ENCODE data around the gene MARCHF6. TPM values are rescaled to one million over a fixed set of nuclear protein-coding genes. Genes with fewer than 3 reads are reported as not detected.

Gene MARCHF6
- total RNA-seq, 4 donors from 2014 or later = 105 to 296 (median 213) TPM

DNA sequence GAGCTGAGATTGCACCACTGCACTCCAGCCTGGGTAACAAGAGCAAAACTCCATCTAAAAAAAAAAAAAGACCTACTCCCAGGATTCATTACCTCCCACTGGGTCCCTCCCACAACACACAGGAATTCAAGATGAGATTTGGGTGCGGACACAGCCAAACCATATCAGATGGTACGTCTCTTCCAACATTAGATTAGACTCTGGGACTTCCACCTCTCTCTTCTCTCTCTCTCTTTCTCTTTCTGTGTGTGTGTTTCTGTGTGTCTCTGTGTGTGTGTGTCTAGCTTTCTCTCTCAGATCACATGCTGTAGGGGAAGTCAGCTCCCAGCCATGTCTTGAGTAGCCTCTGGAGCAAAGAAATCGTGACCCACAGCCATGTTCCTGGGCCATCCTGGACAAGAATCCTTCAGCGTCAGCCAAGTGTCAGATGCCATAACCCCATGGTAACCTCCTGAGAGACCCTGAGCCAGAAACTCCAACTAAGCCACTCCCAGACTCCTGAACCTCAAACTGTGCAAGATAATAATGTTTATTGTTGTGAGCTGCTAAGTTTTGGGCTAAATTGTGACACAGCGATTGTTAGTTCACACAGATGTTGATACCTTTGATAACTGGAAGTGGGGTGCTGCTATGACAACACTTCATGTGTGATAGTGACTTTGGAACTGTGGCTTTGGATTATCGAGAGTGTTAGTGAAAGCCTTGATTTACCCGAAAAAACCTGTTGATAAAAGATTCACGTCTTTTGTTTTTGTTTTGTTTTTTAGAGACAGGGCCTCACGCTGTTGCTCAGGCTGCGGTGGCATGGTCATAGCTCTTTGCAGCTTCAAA is 41.7 kb upstream of the MARCHF6 start:
- Histone ChIP-seq H3K27me3 (no peaks in the 10 kb centered on the region), H3K27ac (no peak overlapping the region), H3K4me3 (replicated peaks in 1 of 3) (no peak overlapping the region), H3K36me3 (no peaks in the 10 kb centered on the region), H3K4me1 (peaks cover 4 to 8% of the 10 kb centered on the region in 2 donors), H3K9me3 (no peaks in the 10 kb centered on the region)
- WGBS, 2 donors = 85 to 86% methylated on average over 10 of the region's 10 CpGs
- DNase-seq = no peak
- intact Hi-C loops (cut with DNase I) = no loop called here
- TF ChIP-seq, protein P1, sequence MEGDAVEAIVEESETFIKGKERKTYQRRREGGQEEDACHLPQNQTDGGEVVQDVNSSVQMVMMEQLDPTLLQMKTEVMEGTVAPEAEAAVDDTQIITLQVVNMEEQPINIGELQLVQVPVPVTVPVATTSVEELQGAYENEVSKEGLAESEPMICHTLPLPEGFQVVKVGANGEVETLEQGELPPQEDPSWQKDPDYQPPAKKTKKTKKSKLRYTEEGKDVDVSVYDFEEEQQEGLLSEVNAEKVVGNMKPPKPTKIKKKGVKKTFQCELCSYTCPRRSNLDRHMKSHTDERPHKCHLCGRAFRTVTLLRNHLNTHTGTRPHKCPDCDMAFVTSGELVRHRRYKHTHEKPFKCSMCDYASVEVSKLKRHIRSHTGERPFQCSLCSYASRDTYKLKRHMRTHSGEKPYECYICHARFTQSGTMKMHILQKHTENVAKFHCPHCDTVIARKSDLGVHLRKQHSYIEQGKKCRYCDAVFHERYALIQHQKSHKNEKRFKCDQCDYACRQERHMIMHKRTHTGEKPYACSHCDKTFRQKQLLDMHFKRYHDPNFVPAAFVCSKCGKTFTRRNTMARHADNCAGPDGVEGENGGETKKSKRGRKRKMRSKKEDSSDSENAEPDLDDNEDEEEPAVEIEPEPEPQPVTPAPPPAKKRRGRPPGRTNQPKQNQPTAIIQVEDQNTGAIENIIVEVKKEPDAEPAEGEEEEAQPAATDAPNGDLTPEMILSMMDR (IDR thresholded peaks at IDR 0.05) = no peak
- TF ChIP-seq POLR2A (IDR thresholded peaks at IDR 0.05) = no peak

DNA sequence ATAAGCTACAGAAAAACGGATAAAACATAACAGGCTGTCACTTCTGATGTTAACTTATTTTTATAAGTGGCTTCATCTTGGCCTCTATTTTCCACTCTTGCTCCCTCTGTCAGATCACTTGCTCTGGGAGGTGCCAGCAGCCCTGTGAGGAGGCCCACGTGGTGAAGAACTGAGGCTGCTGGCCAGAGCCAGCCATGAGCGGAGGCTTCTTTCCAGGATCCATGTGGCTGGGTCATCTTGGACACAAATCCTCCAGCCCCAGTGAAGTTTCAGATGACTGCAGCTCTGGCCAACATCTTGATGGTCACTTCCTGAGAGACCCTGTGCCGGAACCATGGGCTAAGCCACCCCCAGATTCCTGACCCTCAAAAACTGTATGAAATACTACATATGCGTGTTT is 38.3 kb upstream of the MARCHF6 start:
- intact Hi-C loops (cut with DNase I) = no loop called here
- no peaks in the 10 kb centered on the region for H3K9me3 ChIP-seq
- H3K27me3 ChIP-seq = no peaks in the 10 kb centered on the region
- H3K27ac ChIP-seq = no peak overlapping the region
- WGBS, 2 donors = 77 to 87% methylated on average over 5 of the region's 5 CpGs
- no peaks in the 10 kb centered on the region for H3K36me3 ChIP-seq
- no peak overlapping the region for H3K4me3 ChIP-seq (replicated peaks in 1 of 3)
- no peak for TF ChIP-seq POLR2A (IDR thresholded peaks at IDR 0.05)
- TF ChIP-seq, protein P1 (IDR thresholded peaks at IDR 0.05) = no peak
- DNase-seq = no peak
- peaks cover 0 to 4% of the 10 kb centered on the region in 2 donors for H3K4me1 ChIP-seq

DNA sequence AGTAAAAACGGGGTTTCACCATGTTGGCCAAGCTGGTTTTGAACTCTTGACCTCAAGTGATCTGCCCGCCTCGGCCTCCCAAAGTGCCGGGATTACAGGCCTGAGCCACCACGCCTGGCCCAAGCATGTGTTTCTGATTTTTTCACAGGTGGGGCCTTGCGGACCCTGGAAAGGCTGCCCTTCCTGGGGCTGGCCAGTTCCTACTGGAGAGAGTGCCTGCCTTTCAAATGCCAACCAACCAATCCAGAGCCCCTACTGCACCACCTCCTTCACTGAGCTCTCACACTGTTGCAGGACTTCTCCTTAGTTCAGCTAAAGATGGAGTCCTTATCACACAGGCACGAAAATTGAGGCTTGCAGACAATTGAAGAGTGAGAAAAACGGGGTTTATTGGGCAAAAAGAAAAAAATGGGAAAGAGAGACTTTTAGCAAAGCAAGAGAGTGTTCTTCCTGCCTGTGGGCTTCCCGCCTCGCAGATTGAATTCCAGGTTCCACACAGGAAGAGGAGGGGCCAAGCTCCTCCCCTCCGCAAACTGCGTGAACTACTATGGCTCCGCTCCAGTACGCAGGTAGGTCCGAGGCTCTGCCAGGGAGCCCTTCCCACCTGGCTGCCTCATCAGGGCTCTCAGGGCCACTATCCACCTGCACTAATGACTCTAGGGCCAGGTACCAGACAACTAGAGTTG is 37.5 kb upstream of the MARCHF6 start:
- H3K9me3 ChIP-seq = no peaks in the 10 kb centered on the region
- H3K27ac ChIP-seq = no peak overlapping the region
- no peaks in the 10 kb centered on the region for H3K27me3 ChIP-seq
- no peak overlapping the region for H3K4me3 ChIP-seq (replicated peaks in 1 of 3)
- no peaks in the 10 kb centered on the region for H3K36me3 ChIP-seq
- 88 to 92% methylated on average over 15 of the region's 15 CpGs for WGBS, 2 donors
- peak; percentile 31 to 53 for DNase-seq
- TF ChIP-seq, protein P1 (IDR thresholded peaks at IDR 0.05) = no peak
- no peak for TF ChIP-seq POLR2A (IDR thresholded peaks at IDR 0.05)
- intact Hi-C loops (cut with DNase I) = no loop called here
- H3K4me1 ChIP-seq = no peaks in the 10 kb centered on the region

DNA sequence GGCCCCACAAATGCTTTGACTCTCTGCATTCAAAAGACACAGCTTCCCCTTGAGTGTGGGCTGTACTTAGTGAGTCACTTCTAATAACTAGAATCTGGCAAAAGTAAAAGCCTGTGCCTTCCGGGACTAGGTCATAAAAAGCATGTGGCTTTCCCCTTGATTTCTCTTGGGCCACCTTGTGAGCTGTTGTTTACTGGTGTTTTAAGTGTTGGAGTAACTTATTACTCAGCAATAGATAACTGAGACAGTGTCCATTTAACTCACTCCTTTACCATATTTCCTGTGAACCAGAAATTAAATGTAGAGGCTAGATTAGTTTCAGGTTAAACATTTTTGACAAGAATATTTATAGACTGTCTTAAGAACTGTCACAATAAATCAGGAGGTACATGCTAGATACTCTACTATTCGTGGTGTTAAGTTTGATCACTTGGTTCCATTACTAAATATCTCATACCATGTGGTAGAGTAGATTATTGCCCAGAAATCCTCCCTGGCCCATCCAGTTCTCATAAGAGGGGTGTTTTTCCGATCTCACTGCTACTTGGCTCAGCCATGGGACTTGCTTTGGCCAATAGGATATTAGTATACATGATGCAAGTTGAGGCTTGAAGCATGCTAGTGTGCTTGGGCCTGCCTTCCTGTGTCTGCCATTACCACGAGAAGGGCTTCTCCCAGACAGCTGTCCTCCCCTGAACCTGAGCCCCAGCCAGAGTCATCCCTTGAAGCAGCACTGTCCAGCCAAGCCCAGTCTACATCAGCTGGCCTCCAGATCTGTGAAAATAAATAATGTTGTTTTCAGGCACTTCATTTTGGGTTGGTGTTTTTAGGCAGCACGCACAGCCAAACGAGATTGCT is 35.4 kb upstream of the MARCHF6 start:
- TF ChIP-seq, protein P1 (IDR thresholded peaks at IDR 0.05) = no peak
- TF ChIP-seq POLR2A (IDR thresholded peaks at IDR 0.05) = no peak
- Histone ChIP-seq H3K9me3 (no peaks in the 10 kb centered on the region), H3K27me3 (no peaks in the 10 kb centered on the region), H3K27ac (no peak overlapping the region), H3K4me1 (no peaks in the 10 kb centered on the region), H3K4me3 (replicated peaks in 1 of 3) (no peak overlapping the region), H3K36me3 (no peaks in the 10 kb centered on the region)
- DNase-seq = no peak
- intact Hi-C loops (cut with DNase I) = no loop called here
- WGBS, 2 donors = 81 to 89% methylated on average over 6 of the region's 6 CpGs
